Effector memory CD4-positive, alpha-beta T cell (primary cell): ENCODE measurements around the gene AVPR2.

Experiments
- DNase-seq, 3 donors: peaks; one replicate each; pipeline ENCODE4 v3.0.0-alpha.2; 2020
- H3K27ac ChIP-seq: 2 replicates; pipeline ENCODE4 v1.7.0; 2013; ENCODE audit warnings: mild to moderate bottlenecking, low read length, moderate library complexity; ENCODE audit not compliant: insufficient read depth, poor library complexity, severe bottlenecking
- H3K27me3 ChIP-seq: replicated peaks from 2 replicates; pipeline ENCODE4 v1.7.0; 2013; ENCODE audit warnings: mild to moderate bottlenecking, low read length; ENCODE audit not compliant: insufficient read depth, control insufficient read depth, poor library complexity, severe bottlenecking
- H3K36me3 ChIP-seq: 2 replicates; pipeline ENCODE4 v1.7.0; 2013; ENCODE audit warnings: mild to moderate bottlenecking, low read length, moderate library complexity; ENCODE audit not compliant: control insufficient read depth, insufficient read depth
- H3K4me1 ChIP-seq: 2 replicates; pipeline ENCODE4 v1.7.0; 2013; ENCODE audit warnings: low read length, mild to moderate bottlenecking; ENCODE audit not compliant: control insufficient read depth, insufficient read depth, poor library complexity, severe bottlenecking
- H3K4me3 ChIP-seq: 2 replicates; pipeline ENCODE4 v1.7.0; 2013; ENCODE audit warnings: low read length, low read depth, mild to moderate bottlenecking; ENCODE audit not compliant: insufficient read depth, poor library complexity, severe bottlenecking
- H3K9me3 ChIP-seq: 2 replicates; pipeline ENCODE4 v1.7.0; 2013; ENCODE audit warnings: mild to moderate bottlenecking, low read length, moderate library complexity; ENCODE audit not compliant: control insufficient read depth

AVPR2 gene

DNA sequence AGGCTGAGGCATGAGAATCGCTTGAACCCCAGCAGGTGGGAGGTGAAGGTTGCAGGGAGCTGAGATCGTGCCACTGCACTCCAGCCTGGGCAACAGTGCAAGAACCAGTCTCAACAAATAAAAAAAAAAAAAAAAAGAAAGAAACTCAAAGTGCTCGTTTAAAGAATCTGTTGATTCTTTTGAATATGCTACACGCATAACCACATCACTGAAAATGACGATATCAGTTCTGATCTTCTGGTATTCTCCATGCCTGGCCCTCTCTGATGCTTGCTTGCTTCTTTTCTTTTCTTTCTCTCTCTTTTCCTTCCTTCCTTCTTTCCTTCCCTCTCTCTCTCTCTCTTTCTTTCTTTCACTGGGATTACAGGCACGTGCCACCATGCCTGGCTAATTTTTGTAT, 7.3 kb downstream of the AVPR2 start:
- H3K4me1 ChIP-seq, result no peaks in the 10 kb centered on the region
- no peak overlapping the region for H3K4me3 ChIP-seq
- no peaks in the 10 kb centered on the region for H3K27me3 ChIP-seq
- DNase-seq, result no peak
- peaks cover 36% of the 10 kb centered on the region for H3K36me3 ChIP-seq
- H3K9me3 ChIP-seq, result no peaks in the 10 kb centered on the region
- H3K27ac ChIP-seq, result no peak overlapping the region

DNA sequence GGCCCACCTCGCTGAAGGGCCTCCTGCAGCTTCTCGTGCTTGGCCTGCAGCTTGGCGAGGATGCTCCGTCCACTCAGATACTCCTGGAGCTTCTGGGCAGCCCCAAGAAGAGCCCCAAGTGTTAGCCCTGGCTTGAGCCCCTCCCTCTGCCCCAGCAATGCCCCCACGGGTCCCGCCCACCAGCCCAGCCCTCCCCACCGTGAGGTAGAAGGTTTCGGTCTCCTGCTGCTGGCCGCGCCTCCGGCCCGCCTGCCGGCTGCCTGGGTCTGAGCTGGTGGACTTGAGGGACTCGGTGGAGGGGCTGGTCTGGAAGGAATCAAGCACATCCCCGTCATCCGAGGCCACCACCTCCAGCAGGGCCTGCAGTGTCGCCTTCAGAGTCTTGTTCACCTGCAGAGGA, 8.7 kb downstream of the AVPR2 start:
- H3K27me3 ChIP-seq, result no peaks in the 10 kb centered on the region
- peaks cover 36% of the 10 kb centered on the region for H3K36me3 ChIP-seq
- H3K27ac ChIP-seq, result no peak overlapping the region
- H3K4me1 ChIP-seq, result no peaks in the 10 kb centered on the region
- no peaks in the 10 kb centered on the region for H3K9me3 ChIP-seq
- no peak overlapping the region for H3K4me3 ChIP-seq
- no peak for DNase-seq

DNA sequence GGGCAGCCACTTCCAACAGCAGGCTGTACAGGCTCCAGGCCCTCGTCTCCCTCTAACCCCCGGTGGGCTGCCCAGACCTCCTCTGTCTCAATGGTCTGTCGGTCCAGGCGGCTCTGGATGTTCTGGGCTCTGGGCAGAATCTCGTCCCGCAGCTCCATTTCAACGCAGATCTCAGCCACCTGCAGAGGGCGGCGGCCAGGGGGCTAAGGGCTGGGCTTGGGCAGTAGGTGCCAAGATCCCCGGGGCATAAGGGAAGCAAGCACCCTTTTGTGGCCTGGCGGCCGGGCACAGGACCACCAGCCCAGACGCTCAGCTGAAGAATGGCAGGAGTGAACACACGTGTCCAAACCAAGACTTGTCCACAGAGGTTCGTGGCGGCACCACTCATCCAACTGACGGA, 9.2 kb downstream of the AVPR2 start:
- H3K27ac ChIP-seq, result no peak overlapping the region

DNA sequence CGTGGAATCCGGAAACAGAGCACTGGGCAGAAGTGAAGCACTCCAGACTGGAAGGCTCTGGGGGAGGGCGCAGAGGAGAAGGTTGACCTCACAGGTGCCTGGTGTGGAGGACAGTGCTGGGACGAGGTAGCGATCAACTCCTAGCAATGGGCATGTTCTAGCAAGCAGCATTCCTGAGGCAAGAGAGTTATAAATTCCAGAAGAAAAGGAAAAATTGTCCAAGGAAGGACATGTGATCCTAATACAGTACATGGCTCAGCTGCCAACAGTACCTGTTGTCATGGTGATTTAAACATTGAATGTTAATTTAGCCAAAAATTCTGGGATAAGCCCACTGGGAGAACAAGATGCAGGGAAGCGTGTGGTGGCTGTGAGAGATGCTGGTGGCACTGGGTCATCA, 13.4 kb downstream of the AVPR2 start:
- Histone ChIP-seq H3K36me3 (peaks cover 29% of the 10 kb centered on the region), H3K9me3 (no peaks in the 10 kb centered on the region), H3K4me3 (no peak overlapping the region), H3K4me1 (peaks cover 14% of the 10 kb centered on the region), H3K27ac (no peak overlapping the region), H3K27me3 (no peaks in the 10 kb centered on the region)
- DNase-seq, result no peak

More for the DNA sequence above, 9.2 kb downstream of the AVPR2 start:
- H3K4me3 ChIP-seq, result no peak overlapping the region
- no peak for DNase-seq
- no peaks in the 10 kb centered on the region for H3K27me3 ChIP-seq
- H3K4me1 ChIP-seq, result no peaks in the 10 kb centered on the region
- H3K36me3 ChIP-seq, result peaks cover 38% of the 10 kb centered on the region
- H3K9me3 ChIP-seq, result no peaks in the 10 kb centered on the region

DNA sequence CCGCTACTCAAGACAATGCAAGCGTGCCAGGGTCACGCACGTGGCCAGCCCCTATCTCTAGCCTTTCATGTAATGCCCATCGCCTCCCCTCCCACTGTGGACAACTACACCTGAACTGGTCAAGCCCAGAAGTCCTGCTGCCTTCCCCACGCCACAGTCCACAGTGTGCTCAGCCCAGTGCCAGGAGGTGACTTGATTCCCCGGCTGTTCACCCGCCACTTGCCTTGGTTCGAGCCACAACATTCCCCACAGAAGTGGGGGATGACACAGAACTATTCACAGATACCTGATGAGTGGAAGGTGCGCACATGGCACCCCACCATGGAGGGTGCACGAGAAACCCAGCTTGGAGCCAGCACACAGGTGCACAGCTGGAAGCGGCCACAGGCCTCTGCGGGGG, 14.8 kb downstream of the AVPR2 start:
- H3K4me1 ChIP-seq, result peaks cover 20% of the 10 kb centered on the region
- H3K9me3 ChIP-seq, result no peaks in the 10 kb centered on the region
- DNase-seq, result no peak
- H3K4me3 ChIP-seq, result no peak overlapping the region
- no peaks in the 10 kb centered on the region for H3K27me3 ChIP-seq
- peaks cover 17% of the 10 kb centered on the region for H3K36me3 ChIP-seq
- H3K27ac ChIP-seq, result no peak overlapping the region

GRCh38 chrX:153920546-153920945, 16.1 kb downstream of the AVPR2 start:
- no peaks in the 10 kb centered on the region for H3K27me3 ChIP-seq
- DNase-seq, result no peak
- peaks cover 17% of the 10 kb centered on the region for H3K36me3 ChIP-seq

GRCh38 chrX:153921070-153921469, 16.6 kb downstream of the AVPR2 start:
- no peaks in the 10 kb centered on the region for H3K27me3 ChIP-seq
- H3K36me3 ChIP-seq, result peaks cover 13% of the 10 kb centered on the region
- no peak overlapping the region for H3K27ac ChIP-seq
- no peaks in the 10 kb centered on the region for H3K9me3 ChIP-seq
- peaks cover 23% of the 10 kb centered on the region for H3K4me1 ChIP-seq
- no peak for DNase-seq
- no peak overlapping the region for H3K4me3 ChIP-seq

More at GRCh38 chrX:153920546-153920945, 16.1 kb downstream of the AVPR2 start:
- Histone ChIP-seq H3K9me3 (no peaks in the 10 kb centered on the region), H3K27ac (no peak overlapping the region), H3K4me3 (no peak overlapping the region), H3K4me1 (peaks cover 21% of the 10 kb centered on the region)

- Histone ChIP-seq H3K27me3 (no peaks in the 10 kb centered on the region), H3K27ac (peak overlapping the region; percentile 48), H3K36me3 (peaks cover 13% of the 10 kb centered on the region), H3K4me1 (peaks cover 28% of the 10 kb centered on the region), H3K9me3 (no peaks in the 10 kb centered on the region), H3K4me3 (no peak overlapping the region)
- no peak for DNase-seq
Observed at GRCh38 chrX:153921511-153922446, 17.3 kb downstream of the AVPR2 start.

DNA sequence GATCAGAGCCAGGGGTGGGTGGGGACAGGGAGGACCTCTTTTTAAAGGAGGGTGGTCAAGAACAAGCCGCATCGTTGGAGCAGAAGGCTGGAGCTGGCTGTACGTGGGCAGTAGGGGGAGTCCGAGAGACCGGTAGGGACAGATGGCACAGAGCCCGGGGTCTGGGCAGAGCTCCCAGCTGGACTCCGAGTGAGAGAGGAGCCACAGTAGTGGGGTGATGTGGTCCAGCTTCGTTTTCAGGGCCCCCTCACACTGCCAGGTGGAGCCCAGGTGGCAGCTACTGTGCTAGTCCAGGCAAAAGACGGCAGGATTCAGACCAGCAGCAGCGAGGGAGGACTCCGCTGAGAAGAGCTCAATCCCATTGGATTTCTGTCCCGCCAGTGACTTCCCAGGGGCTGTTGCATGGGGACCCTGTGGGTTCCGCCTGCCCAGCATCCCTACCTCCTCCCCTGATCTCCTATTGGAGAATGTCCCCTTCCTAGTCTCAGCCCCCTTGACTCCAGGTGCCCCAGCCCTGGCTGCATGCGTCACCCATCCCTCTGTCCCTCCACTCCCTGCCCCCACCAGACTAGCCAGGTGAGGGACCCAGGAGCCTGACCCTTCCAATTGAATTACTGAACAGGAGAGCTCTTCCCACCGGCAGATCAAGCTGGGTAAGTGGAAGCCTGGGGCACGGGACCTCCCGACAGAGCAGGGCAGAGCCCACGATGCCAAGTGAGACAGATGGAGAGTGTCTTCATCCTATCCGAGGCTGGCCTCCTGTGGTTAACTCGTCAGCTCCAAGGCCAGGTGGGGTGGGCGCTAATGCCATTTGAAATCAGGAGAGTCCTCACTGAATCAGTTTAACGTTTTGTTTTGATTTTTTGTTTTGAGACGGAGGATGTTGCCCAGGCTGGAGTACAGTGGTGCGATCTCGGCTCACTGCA, 18.7 kb downstream of the AVPR2 start:
- peak overlapping the region; percentile 98 for H3K27ac ChIP-seq
- no peaks in the 10 kb centered on the region for H3K9me3 ChIP-seq
- H3K36me3 ChIP-seq, result peaks cover 13% of the 10 kb centered on the region
- H3K4me1 ChIP-seq, result peaks cover 36% of the 10 kb centered on the region
- H3K27me3 ChIP-seq, result no peaks in the 10 kb centered on the region
- DNase-seq, result no peak
- H3K4me3 ChIP-seq, result no peak overlapping the region
